CD14-positive monocyte (primary cell): ENCODE measurements around the gene RARRES2. TPM values are rescaled to one million over a fixed set of nuclear protein-coding genes. Genes with fewer than 3 reads are reported as not detected.

ENCODE experiments used
- DNase-seq, 3 donors: peaks; one replicate each; pipeline ENCODE4 v3.0.0-alpha.2; 2011 to 2022
- H2AFZ ChIP-seq: 2 replicates; pipeline ENCODE4 v1.6.0; 2012; ENCODE audit warnings: mild to moderate bottlenecking, low read depth, low read length, inconsistent platforms; ENCODE audit not compliant: insufficient read depth, poor library complexity, severe bottlenecking
- H3K27ac ChIP-seq, 2 donors: 1 replicate in 1 of 2; 2 replicates in 1 of 2; pipeline ENCODE4 v1.5.1; 2012 to 2013; ENCODE audit warnings: low read length in 2 of 2, control low read depth in 1 of 2, inconsistent platforms in 1 of 2, low read depth in 1 of 2, mild to moderate bottlenecking in 1 of 2
- H3K27me3 ChIP-seq, 2 donors: one replicate each; pipeline versions ENCODE4 v1.6.0 to v1.6.1; 2011 to 2013; ENCODE audit warnings: low read length in 2 of 2; ENCODE audit not compliant: control insufficient read depth in 2 of 2, insufficient read depth in 2 of 2
- H3K36me3 ChIP-seq, 2 donors: replicated peaks in 1 of 2; 1 replicate in 1 of 2; 2 replicates in 1 of 2; pipeline versions ENCODE4 v1.5.1 to v1.6.1; 2012 to 2013; ENCODE audit warnings: low read length in 2 of 2, control low read depth in 1 of 2, inconsistent platforms in 1 of 2, mild to moderate bottlenecking in 1 of 2; ENCODE audit not compliant: insufficient read depth in 2 of 2, control insufficient read depth in 1 of 2
- H3K4me1 ChIP-seq, 2 donors: 1 replicate in 1 of 2; 2 replicates in 1 of 2; pipeline versions ENCODE4 v1.5.1 to v1.6.1; 2012 to 2013; ENCODE audit warnings: low read length in 2 of 2, control low read depth in 1 of 2, inconsistent platforms in 1 of 2, mild to moderate bottlenecking in 1 of 2, moderate library complexity in 1 of 2; ENCODE audit not compliant: insufficient read depth in 2 of 2, control insufficient read depth in 1 of 2
- H3K4me2 ChIP-seq: replicated peaks from 2 replicates; pipeline ENCODE3; 2012; ENCODE audit warnings: low read length, moderate library complexity, mild to moderate bottlenecking; ENCODE audit not compliant: poor library complexity, severe bottlenecking; ENCODE audit errors: extremely low read depth
- H3K4me3 ChIP-seq, 3 experiments: fragments of 200-600 bp in 1 of 3; sonication (generic) in 1 of 3; replicated peaks in 1 of 3; 1 replicate in 2 of 3; 2 replicates in 1 of 3; pipeline ENCODE4 v1.5.1; 2011 to 2013; ENCODE audit warnings: low read length in 3 of 3, mild to moderate bottlenecking in 3 of 3, control low read depth in 2 of 3, low read depth in 2 of 3, inconsistent platforms in 1 of 3, moderate library complexity in 1 of 3
- H3K79me2 ChIP-seq: 2 replicates; pipeline ENCODE4 v1.6.0; 2012; ENCODE audit warnings: mild to moderate bottlenecking, control low read depth, inconsistent platforms, low read length, moderate library complexity; ENCODE audit not compliant: insufficient read depth
- H3K9ac ChIP-seq: 2 replicates; pipeline ENCODE4 v1.6.0; 2017; ENCODE audit warnings: low read length, mild to moderate bottlenecking; ENCODE audit not compliant: insufficient read depth, poor library complexity, severe bottlenecking
- H3K9me3 ChIP-seq, 2 donors: replicated peaks in 1 of 2; 1 replicate in 1 of 2; 2 replicates in 1 of 2; pipeline versions ENCODE4 v1.5.1 to v1.6.1; 2012 to 2013; ENCODE audit warnings: low read length in 2 of 2, control low read depth in 1 of 2; ENCODE audit not compliant: control insufficient read depth in 1 of 2, insufficient read depth in 1 of 2
- H4K20me1 ChIP-seq: 2 replicates; pipeline ENCODE4 v1.6.0; 2012; ENCODE audit warnings: mild to moderate bottlenecking, low read length, control low read depth, moderate library complexity; ENCODE audit not compliant: insufficient read depth
- H3K27ac Mint-ChIP-seq, 7 donors: one replicate each; pipeline ENCODE4 v1.8.0; 2020; ENCODE audit warnings: mild to moderate bottlenecking in 7 of 7, mixed read lengths in 7 of 7, moderate library complexity in 6 of 7, inconsistent platforms in 2 of 7
- H3K27me3 Mint-ChIP-seq, 3 donors: one replicate each; pipeline ENCODE4 v1.8.0; 2021 to 2022; ENCODE audit warnings: low read depth in 3 of 3, mild to moderate bottlenecking in 3 of 3, mixed read lengths in 3 of 3, moderate library complexity in 3 of 3, inconsistent platforms in 1 of 3
- H3K36me3 Mint-ChIP-seq, 2 donors: one replicate each; pipeline ENCODE4 v1.8.0; 2020; ENCODE audit warnings: mixed read lengths in 2 of 2, inconsistent platforms in 1 of 2, mild to moderate bottlenecking in 1 of 2
- H3K4me1 Mint-ChIP-seq: one replicate; pipeline ENCODE4 v1.8.0; 2020; ENCODE audit warnings: mild to moderate bottlenecking, mixed read lengths
- H3K4me3 Mint-ChIP-seq, 2 donors: one replicate each; pipeline ENCODE4 v1.8.0; 2020; ENCODE audit warnings: mild to moderate bottlenecking in 2 of 2, mixed read lengths in 2 of 2, moderate library complexity in 1 of 2
- H3K9me3 Mint-ChIP-seq, 7 donors: one replicate each; pipeline ENCODE4 v1.8.0; 2020 to 2022; ENCODE audit warnings: mixed read lengths in 7 of 7, mild to moderate bottlenecking in 6 of 7, moderate library complexity in 6 of 7, inconsistent platforms in 2 of 7
- WGBS: methylation state at CpG from one replicate; pipeline ENCODE4 v1.1.5; 2013; ENCODE audit warnings: missing lambda C conversion rate; ENCODE audit not compliant: insufficient coverage; 5-methylcytosine and 5-hydroxymethylcytosine counted together
- intact Hi-C, 2 donors: fragments of 100-400 bp; cut with micrococcal nuclease; formaldehyde crosslinking; loops; one replicate each; pipeline versions ENCODE4 v1.15.0 to v1.15.1; 2023
- polyA plus RNA-seq, 3 donors: library from polyadenylated mRNA; depleted of rRNA in 1 of 3; unstranded in 2 of 3; stranded (reverse) in 1 of 3; fragments of 300-500 nt in 2 of 3; fragments of >200 nt in 1 of 3; fragmentation: Illumina TruSeq in 2 of 3; gene quantifications; 1 replicate in 2 of 3; 2 replicates in 1 of 3; pipeline ENCODE4 v1.2.3, GENCODE V29; 2012 to 2021
- TF ChIP-seq, protein P1 (sequence below): fragments of 200-600 bp; IDR thresholded peaks from one replicate; pipeline ENCODE4 v1.8.0; 2022; ENCODE audit warnings: antibody characterized with exemption, mild to moderate bottlenecking

RARRES2 gene
- polyA plus RNA-seq, 3 donors, result not detected

DNA sequence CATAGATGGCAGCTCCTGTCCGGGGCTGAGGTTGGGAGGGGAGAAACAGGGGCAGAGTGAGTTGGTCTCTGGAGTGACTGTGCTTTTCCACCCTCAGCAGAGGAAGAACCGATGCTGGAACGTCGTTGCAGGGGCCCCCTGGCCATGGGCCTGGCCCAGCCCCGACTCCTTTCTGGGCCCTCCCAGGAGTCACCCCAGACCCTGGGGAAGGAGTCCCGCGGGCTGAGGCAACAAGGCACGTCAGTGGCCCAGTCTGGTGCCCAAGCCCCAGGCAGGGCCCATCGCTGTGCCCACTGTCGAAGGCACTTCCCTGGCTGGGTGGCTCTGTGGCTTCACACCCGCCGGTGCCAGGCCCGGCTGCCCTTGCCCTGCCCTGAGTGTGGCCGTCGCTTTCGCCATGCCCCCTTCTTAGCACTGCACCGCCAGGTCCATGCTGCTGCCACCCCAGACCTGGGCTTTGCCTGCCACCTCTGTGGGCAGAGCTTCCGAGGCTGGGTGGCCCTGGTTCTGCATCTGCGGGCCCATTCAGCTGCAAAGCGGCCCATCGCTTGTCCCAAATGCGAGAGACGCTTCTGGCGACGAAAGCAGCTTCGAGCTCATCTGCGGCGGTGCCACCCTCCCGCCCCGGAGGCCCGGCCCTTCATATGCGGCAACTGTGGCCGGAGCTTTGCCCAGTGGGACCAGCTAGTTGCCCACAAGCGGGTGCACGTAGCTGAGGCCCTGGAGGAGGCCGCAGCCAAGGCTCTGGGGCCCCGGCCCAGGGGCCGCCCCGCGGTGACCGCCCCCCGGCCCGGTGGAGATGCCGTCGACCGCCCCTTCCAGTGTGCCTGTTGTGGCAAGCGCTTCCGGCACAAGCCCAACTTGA is 29.9 kb upstream of the RARRES2 start:
- H3K4me2 ChIP-seq, result no peak overlapping the region
- peaks cover 41% of the 10 kb centered on the region for H3K4me1 Mint-ChIP-seq
- 93% methylated on average over 46 of the region's 48 CpGs for WGBS

GRCh38 chr7:150370612-150371071 is 29.2 kb upstream of the RARRES2 start:
- H3K9ac ChIP-seq, result no peak overlapping the region
- intact Hi-C loops, result loop anchor here in 1 of 2 donors (1.0 to 10.0 kb wide), 2 partner anchors 8 to 714 kb away; partner anchors contain the start of genes AGAP3, FASTK and TMUB1
- H3K36me3 Mint-ChIP-seq, result peaks cover 24 to 47% of the 10 kb centered on the region in 2 donors

More for the DNA sequence above, 29.9 kb upstream of the RARRES2 start:
- peaks cover 57% of the 10 kb centered on the region for H4K20me1 ChIP-seq
- Mint-ChIP-seq H3K27ac (peak overlapping the region in 2 of 7 donors; percentile 12 to 48), H3K9me3 (peaks cover 0 to 2% (median 0%) of the 10 kb centered on the region in 7 donors), H3K27me3 (no peaks in the 10 kb centered on the region), H3K4me3 (no peak overlapping the region), H3K36me3 (peaks cover 26 to 52% of the 10 kb centered on the region in 2 donors)
- H3K36me3 ChIP-seq, result peaks cover 33 to 44% of the 10 kb centered on the region in 2 donors
- no peaks in the 10 kb centered on the region for H3K27me3 ChIP-seq
- H3K79me2 ChIP-seq, result peaks cover 57% of the 10 kb centered on the region
- DNase-seq, result no peak
- no peak overlapping the region for H3K9ac ChIP-seq
- H3K27ac ChIP-seq, result no peak overlapping the region
- peaks cover 30 to 44% of the 10 kb centered on the region in 2 donors for H3K4me1 ChIP-seq
- H3K9me3 ChIP-seq, result no peaks in the 10 kb centered on the region
- intact Hi-C loops, result loop anchor here in 1 of 2 donors (10.0 kb wide), 1 partner anchor 713 kb away; the partner anchor contains the start of genes AGAP3, FASTK and TMUB1
- H3K4me3 ChIP-seq, result no peak overlapping the region
- TF ChIP-seq, protein P1, sequence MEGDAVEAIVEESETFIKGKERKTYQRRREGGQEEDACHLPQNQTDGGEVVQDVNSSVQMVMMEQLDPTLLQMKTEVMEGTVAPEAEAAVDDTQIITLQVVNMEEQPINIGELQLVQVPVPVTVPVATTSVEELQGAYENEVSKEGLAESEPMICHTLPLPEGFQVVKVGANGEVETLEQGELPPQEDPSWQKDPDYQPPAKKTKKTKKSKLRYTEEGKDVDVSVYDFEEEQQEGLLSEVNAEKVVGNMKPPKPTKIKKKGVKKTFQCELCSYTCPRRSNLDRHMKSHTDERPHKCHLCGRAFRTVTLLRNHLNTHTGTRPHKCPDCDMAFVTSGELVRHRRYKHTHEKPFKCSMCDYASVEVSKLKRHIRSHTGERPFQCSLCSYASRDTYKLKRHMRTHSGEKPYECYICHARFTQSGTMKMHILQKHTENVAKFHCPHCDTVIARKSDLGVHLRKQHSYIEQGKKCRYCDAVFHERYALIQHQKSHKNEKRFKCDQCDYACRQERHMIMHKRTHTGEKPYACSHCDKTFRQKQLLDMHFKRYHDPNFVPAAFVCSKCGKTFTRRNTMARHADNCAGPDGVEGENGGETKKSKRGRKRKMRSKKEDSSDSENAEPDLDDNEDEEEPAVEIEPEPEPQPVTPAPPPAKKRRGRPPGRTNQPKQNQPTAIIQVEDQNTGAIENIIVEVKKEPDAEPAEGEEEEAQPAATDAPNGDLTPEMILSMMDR, result no peak
- H2AFZ ChIP-seq, result no peak overlapping the region

More at GRCh38 chr7:150370612-150371071, 29.2 kb upstream of the RARRES2 start:
- Mint-ChIP-seq H3K27me3 (no peaks in the 10 kb centered on the region), H3K27ac (peak overlapping the region in 5 of 7 donors; percentile 12 to 96 (median 50)), H3K4me3 (no peak overlapping the region), H3K4me1 (peaks cover 46% of the 10 kb centered on the region), H3K9me3 (peaks cover 0 to 2% (median 0%) of the 10 kb centered on the region in 7 donors)
- DNase-seq, result no peak
- WGBS, result 92% methylated on average over 3 of the region's 3 CpGs
- Histone ChIP-seq H3K27me3 (no peaks in the 10 kb centered on the region), H3K4me3 (no peak overlapping the region), H3K9me3 (no peaks in the 10 kb centered on the region), H3K36me3 (peaks cover 33 to 44% of the 10 kb centered on the region in 2 donors), H3K4me2 (peak overlapping the region; percentile 95), H3K79me2 (peaks cover 57% of the 10 kb centered on the region), H2AFZ (no peak overlapping the region), H4K20me1 (peaks cover 57% of the 10 kb centered on the region), H3K27ac (no peak overlapping the region), H3K4me1 (peaks cover 37 to 51% of the 10 kb centered on the region in 2 donors)
- TF ChIP-seq, protein P1, result no peak
